Measurements from ENCODE around the gene CDCA7. TPM values are rescaled to one million over a fixed set of nuclear protein-coding genes. Genes with fewer than 3 reads are reported as not detected.

CDCA7 gene
- total and polyA plus RNA-seq, 2 of the 13 experiments (the other 11 are each of a cell fraction or from before 2014, with no cell fraction given) = 46.2 to 57.8 TPM

DNA sequence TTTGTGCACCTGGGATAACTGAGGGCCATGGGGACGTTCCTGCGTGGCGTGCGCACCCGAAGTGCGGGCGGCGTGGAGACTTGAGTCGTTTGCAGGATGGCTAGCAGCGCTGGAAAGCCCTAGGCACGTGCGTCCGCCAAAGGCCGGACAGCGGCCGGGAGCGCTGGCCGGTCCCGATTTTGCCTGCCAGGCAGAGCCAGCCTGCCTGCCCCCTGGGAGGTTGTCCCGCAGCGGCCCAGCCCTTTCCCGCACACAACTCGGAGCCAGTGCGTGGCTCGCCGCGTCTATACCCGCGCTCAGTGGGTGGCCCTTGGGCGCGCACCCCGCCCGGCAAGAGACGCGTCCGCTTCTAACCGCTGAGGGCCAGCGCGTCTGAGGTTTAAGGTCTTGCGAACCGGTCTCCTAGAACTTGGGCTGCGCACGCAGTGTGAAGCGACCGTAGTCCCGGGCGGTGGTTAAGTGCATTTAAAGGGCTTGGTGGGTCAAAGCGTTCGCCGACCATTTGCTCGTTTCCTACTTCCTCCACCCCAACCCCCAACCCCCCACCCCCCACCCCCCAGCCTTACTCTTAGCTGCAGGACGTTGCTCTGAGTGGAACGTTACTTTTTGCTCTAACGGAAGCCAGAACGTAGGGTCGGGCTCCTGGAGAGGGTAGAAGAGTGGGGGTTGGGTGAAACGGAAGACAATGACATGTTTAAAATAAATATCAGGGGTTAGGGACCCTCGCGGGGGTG, 627 bp downstream of the CDCA7 start (continued):
- TF ChIP-seq, protein P1, sequence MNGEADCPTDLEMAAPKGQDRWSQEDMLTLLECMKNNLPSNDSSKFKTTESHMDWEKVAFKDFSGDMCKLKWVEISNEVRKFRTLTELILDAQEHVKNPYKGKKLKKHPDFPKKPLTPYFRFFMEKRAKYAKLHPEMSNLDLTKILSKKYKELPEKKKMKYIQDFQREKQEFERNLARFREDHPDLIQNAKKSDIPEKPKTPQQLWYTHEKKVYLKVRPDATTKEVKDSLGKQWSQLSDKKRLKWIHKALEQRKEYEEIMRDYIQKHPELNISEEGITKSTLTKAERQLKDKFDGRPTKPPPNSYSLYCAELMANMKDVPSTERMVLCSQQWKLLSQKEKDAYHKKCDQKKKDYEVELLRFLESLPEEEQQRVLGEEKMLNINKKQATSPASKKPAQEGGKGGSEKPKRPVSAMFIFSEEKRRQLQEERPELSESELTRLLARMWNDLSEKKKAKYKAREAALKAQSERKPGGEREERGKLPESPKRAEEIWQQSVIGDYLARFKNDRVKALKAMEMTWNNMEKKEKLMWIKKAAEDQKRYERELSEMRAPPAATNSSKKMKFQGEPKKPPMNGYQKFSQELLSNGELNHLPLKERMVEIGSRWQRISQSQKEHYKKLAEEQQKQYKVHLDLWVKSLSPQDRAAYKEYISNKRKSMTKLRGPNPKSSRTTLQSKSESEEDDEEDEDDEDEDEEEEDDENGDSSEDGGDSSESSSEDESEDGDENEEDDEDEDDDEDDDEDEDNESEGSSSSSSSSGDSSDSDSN (CRISPR knock-in tag; IDR thresholded peaks at IDR 0.05) = peak; percentile 95
- TF ChIP-seq KLF13 (CRISPR knock-in tag; IDR thresholded peaks at IDR 0.05) = no peak
- TF ChIP-seq GABPB1 (CRISPR knock-in tag; IDR thresholded peaks at IDR 0.05) = peak; percentile 57
- TF ChIP-seq, protein P2, sequence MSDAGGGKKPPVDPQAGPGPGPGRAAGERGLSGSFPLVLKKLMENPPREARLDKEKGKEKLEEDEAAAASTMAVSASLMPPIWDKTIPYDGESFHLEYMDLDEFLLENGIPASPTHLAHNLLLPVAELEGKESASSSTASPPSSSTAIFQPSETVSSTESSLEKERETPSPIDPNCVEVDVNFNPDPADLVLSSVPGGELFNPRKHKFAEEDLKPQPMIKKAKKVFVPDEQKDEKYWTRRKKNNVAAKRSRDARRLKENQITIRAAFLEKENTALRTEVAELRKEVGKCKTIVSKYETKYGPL (CRISPR knock-in tag; IDR thresholded peaks at IDR 0.05) = no peak
- no peak for TF ChIP-seq ZFP41 (CRISPR knock-in tag; IDR thresholded peaks at IDR 0.05; ENCODE audit: borderline replicate concordance)
- TF ChIP-seq, protein P3, sequence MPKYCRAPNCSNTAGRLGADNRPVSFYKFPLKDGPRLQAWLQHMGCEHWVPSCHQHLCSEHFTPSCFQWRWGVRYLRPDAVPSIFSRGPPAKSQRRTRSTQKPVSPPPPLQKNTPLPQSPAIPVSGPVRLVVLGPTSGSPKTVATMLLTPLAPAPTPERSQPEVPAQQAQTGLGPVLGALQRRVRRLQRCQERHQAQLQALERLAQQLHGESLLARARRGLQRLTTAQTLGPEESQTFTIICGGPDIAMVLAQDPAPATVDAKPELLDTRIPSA (CRISPR knock-in tag; IDR thresholded peaks at IDR 0.05; ENCODE audit: borderline replicate concordance) = 0 out of 2 replicates have a peak, but pooled peaks have one; percentile 2
- TF ChIP-seq, protein P4, sequence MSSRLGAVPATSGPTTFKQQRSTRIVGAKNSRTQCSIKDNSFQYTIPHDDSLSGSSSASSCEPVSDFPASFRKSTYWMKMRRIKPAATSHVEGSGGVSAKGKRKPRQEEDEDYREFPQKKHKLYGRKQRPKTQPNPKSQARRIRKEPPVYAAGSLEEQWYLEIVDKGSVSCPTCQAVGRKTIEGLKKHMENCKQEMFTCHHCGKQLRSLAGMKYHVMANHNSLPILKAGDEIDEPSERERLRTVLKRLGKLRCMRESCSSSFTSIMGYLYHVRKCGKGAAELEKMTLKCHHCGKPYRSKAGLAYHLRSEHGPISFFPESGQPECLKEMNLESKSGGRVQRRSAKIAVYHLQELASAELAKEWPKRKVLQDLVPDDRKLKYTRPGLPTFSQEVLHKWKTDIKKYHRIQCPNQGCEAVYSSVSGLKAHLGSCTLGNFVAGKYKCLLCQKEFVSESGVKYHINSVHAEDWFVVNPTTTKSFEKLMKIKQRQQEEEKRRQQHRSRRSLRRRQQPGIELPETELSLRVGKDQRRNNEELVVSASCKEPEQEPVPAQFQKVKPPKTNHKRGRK (CRISPR knock-in tag; IDR thresholded peaks at IDR 0.05) = no peak
- TF ChIP-seq SIX1 (CRISPR knock-in tag; IDR thresholded peaks at IDR 0.05; ENCODE audit: borderline replicate concordance) = no peak
- no peak; the same call in 1 of the 2 replicates for TF ChIP-seq ZNF775 (CRISPR knock-in tag; IDR thresholded peaks at IDR 0.05; ENCODE audit: borderline replicate concordance)
- TF ChIP-seq, protein P5, sequence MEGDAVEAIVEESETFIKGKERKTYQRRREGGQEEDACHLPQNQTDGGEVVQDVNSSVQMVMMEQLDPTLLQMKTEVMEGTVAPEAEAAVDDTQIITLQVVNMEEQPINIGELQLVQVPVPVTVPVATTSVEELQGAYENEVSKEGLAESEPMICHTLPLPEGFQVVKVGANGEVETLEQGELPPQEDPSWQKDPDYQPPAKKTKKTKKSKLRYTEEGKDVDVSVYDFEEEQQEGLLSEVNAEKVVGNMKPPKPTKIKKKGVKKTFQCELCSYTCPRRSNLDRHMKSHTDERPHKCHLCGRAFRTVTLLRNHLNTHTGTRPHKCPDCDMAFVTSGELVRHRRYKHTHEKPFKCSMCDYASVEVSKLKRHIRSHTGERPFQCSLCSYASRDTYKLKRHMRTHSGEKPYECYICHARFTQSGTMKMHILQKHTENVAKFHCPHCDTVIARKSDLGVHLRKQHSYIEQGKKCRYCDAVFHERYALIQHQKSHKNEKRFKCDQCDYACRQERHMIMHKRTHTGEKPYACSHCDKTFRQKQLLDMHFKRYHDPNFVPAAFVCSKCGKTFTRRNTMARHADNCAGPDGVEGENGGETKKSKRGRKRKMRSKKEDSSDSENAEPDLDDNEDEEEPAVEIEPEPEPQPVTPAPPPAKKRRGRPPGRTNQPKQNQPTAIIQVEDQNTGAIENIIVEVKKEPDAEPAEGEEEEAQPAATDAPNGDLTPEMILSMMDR (CRISPR knock-in tag; IDR thresholded peaks at IDR 0.05) = no peak
- 0 out of 2 replicates have a peak, but pooled peaks have one; percentile 58 for TF ChIP-seq FOXC1 (CRISPR knock-in tag; IDR thresholded peaks at IDR 0.05; ENCODE audit: borderline replicate concordance)
- 0 out of 2 replicates have a peak, but pooled peaks have one; percentile 60 for TF ChIP-seq ZFP82 (CRISPR knock-in tag; IDR thresholded peaks at IDR 0.05; ENCODE audit: borderline replicate concordance)
- TF ChIP-seq, protein P6, sequence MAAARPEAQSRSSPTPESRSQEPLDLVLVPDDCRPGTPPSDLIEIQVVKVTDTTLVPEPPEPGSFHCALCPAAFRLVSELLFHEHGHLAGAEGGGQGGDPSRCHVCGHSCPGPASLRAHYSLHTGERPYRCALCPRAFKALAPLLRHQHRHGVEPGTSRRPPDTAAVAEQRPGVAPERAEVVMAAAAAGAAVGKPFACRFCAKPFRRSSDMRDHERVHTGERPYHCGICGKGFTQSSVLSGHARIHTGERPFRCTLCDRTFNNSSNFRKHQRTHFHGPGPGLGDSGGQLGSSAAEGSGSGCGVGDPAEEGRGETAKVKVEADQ (CRISPR knock-in tag; IDR thresholded peaks at IDR 0.05; ENCODE audit: borderline replicate concordance) = 0 out of 2 replicates have a peak, but pooled peaks have one; percentile 54
- TF ChIP-seq ZNF768 (CRISPR knock-in tag; IDR thresholded peaks at IDR 0.05) = peak; percentile 48; the same call in 1 of the 2 replicates
- no peak for TF ChIP-seq ZNF850 (CRISPR knock-in tag; conservative IDR thresholded peaks at IDR 0.05)
- TF ChIP-seq, protein P7, sequence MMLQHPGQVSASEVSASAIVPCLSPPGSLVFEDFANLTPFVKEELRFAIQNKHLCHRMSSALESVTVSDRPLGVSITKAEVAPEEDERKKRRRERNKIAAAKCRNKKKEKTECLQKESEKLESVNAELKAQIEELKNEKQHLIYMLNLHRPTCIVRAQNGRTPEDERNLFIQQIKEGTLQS (CRISPR knock-in tag; IDR thresholded peaks at IDR 0.05) = no peak
- TF ChIP-seq RBM39 (IDR thresholded peaks at IDR 0.05; ENCODE audit: low read depth, low read length, poor library complexity, severe bottlenecking) = peak; percentile 4
- TF ChIP-seq RXRA (CRISPR knock-in tag; IDR thresholded peaks at IDR 0.05) = no peak; the same call in 1 of the 2 replicates

Data from HepG2 (cell line).